GM18498 (cell line): ENCODE data around the gene BDNF.

Experiments
- ATAC-seq: cut with Tn5 transposase; IDR thresholded peaks from one replicate; pipeline ENCODE4 v1.9.1; 2021; ENCODE audit warnings: mild to moderate bottlenecking, moderate library complexity; ENCODE audit not compliant: unreplicated experiment

BDNF gene

DNA sequence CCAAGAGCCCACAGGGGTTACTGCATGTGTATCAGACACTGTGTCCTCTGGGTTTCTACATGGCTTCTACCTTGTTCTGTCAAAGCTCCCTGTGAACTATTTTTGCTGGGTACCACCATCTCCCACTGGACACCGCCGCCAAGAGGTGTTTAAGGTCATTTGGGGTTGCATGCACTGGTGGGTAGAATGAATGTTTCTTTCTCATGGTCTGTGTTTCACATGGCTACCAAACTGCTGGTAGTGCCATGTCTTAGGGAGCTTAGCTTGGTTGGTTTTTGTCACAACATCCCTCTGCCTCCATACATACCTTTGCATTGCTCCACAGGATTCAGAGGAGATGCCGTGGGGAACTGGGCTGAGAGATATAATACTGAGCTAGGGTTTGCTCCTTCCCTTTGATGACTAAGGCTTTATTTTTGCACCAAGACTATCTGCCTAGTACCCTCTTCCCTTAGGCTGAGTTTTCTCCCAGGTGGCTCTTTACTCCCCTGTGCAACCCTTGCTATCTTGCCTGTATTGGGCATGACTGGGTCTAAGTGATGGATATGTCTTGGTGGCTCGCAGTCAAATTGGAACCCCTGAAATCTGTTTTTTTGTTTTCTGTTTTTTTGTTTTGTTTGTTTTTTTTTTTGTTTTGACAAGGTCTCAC, 73.2 kb downstream of the BDNF start:
- no peak for ATAC-seq

DNA sequence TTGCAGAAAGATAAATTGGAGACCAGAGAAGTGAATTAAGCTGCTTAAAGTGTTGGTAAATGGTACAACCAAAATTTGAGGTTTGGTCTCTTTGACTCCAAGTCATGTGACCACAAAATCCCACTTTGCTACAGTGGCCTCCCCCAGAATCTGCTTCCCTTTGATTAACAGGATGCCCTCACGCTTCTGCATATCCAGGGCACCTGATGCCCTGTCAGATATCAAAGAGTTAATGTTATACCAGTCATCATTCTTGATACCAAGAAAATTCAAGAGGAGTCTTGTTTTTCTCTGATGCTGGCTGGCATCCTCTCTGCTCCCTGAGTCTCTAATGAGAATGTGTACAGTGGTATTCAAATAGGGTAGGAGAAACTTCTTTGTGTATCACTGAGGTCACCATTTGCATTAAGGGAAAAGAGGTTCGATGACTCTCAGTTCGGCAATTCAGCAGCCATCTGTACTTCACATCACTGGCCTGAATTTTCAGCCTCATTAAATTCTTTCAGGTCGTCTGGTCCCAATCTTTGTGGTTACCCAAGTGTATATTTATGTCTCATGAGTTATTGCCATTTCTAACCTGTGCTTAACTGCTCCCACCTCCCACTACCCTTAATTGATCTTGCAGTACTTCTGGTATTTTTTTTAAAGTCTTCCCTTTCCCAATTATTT, 73.9 kb downstream of the BDNF start:
- no peak for ATAC-seq

DNA sequence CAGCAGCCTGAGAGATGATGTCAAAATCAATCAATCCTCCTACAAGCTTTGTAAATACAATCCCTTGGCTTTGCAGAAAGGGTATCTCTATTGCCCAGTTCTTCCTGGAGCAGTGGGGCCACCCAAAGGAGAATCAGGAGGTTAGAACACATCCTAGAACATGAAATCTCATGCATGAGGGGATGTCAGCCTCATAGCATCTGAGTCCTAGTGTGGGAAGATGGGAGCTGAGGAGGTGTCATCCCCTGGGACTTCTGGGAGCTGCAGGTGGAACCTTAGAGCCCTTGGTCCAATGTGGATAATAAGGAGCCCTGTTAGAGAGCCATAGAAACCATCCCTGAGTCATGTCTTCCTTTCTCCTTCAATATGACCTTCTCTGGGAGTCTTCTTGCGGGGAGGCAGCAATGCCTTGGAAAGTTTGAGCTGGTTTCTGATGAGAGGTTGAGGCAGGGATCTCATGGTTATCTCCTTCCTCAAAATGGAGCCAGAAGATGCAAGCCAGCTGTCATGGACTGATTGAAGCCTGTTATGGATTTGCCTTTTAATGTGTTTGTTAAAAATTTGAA, 74.8 kb downstream of the BDNF start:
- ATAC-seq, result no peak

DNA sequence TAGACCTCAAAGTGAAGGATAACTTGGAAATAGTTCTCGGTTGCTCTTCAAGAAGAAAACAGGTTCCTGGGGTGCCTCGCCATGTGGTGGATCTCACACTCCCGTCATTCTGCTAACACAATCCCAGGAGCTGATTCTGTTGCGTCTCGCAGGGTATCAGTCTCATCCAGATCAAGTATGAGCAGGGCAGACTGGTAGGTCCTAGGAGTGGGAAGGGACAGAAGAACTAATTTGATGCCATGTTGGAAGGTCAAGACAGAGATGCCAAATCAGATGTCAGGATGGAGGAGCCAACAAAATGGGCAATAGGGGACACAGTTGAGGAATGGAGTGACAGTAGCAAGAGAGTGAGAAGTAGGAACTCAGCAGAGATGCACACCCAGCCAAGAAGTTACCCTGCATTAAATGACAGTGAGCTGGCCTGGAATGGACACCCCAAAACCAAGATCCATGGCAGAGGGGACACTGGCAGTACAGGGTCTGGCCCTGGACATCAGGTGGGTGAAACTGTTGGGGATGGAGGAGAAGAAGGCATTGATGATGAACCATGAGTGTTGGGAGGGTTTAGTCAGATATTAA, 76.2 kb downstream of the BDNF start:
- no peak for ATAC-seq

DNA sequence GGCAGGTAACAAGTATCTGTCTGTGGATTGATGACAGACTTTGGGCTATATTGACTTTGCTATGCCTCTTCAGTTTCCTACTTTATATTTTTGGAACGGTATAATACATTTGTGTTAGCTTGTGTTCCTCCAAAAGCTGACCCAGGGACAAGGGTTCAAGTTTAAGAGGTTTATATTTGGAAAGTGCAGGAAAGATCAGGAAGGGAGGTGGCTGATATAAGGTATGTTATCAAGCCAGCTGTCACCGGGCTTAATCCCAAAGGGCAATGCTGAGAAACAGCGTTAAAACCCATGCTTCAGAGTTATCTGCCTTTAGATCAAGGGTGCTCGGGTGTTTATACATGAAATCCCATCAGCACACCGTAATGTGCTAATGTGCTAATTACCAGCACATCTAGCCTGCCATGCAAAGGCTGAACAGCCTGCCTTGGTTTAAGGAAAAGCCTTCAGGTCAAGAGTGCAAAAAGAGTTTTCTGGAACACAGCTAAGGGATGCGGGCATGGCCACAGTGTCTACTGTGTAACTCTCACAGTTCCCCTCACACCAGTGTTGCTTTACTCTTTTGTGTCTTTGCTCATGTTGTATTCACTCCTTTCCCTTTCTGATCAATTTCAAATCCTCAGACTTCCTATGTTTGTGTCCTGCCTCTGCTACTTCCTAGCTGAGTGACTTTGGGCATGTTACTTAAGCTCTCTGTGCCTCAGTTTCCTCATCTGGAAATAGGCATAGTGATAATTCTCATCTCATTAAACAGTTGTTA, 77.5 kb downstream of the BDNF start:
- ATAC-seq, result no peak

DNA sequence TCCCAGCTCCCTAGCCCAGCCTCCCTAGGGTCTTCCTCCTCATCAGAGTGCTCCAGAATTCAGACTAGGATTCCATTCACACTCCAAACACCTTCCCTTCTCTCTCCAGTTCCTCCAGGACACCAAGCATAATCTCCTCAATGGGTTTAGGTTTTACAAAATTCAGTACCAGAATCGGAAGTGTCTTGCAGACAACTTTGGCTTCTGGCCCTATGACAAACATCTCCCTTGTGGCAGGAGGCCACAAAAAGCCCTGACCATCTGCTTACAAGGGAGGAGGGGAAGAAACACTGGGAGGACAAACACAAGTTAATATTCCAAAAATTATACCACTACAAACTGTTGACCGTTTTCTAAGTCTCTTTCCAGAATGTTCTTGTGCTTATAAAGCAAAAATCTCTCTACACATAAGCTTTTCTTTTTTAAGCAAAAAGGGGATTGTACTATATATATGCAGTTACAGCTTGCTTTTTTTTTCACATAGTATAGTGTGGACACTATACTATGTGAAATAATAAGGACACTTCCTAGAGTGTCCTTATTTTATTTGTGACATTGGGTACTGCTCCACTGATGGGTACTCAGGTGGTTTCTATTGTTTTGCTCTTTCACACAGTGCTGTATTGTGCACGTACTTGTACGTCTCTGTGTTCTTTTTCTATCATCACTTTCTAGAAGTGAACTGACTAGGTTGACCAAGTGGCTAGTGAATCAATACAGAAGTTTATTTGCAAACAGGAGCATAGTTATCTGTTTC, 78.7 kb downstream of the BDNF start:
- no peak for ATAC-seq

DNA sequence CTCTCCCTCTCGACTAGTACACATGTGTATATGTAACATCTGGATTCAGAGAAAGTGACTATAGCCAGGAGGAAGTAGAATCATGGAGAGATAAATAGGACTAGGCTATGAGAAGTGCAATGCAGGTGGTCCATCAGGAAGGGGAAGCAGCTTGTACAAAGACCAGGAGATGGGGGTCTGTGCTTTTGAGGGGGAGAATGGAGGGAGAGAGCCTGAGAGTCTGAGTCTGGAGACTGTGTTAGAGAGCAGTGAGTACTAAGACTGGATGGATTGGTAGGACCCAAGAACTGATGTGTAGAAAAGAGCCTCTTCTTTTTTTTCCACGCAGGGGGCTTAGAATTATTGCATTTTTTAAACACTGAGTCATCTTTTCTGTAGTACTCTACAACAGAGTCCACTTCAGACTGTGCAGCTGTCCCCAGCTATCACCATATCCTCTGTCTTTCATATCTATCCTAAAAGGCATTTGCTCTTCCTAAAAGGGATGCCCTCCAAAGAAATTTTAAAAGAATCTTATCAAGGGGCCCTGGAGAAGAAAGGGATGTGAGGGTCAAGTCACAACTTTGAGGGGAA, 80.4 kb downstream of the BDNF start:
- ATAC-seq, result no peak

DNA sequence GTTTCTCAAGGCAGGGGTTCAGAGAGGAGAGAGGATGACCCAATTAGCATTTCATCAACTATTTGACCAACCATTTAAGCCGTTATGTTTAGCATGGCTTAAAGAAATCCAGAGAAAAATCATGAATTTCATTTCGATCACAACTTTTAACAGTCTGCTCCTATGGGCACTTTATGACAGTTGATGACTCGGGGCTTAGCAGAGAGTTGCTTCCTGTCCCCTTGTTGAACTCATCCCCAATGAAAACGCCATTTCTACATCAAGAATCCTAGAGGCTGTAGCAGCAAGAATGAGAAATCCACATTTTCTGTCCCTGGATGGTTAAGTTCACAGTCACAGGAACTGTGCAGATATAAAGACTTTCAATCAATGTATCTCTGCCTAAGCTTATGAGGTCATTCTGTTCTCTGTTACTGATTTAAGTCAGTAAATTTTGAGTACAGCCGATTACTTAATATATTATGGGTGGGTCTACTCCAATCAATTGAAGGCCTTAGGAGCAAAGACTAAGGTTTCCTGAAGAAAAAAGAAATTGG, 81.1 kb downstream of the BDNF start:
- ATAC-seq, result no peak

DNA sequence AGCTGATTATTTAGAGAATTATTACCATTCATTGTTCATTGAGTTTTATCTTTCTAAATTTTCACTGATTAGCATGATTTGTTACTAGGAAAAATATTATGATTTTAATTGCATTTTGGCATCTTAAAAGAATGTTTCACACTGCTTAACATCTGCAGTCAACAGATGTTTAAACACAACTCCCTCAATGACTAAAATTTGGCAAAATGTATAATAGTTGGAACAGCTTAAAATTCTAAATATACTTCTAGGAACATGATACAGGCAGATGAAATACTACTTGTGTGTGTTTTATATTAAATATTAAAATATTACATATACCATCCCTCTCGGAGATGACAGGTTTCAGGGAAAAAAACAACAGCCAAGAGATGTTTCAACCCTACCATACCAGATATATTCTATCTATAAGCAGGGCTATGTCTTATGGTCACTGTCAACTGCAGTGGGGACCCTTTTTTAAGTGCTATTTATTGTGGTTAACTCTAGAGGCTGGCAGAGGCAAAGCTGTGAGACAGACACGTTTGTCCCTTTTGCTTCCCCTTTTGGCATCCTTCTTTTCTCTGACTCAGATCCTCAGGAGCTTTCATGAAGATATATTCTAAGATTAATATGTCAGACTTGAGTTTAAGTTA, 81.9 kb downstream of the BDNF start:
- ATAC-seq, result no peak

DNA sequence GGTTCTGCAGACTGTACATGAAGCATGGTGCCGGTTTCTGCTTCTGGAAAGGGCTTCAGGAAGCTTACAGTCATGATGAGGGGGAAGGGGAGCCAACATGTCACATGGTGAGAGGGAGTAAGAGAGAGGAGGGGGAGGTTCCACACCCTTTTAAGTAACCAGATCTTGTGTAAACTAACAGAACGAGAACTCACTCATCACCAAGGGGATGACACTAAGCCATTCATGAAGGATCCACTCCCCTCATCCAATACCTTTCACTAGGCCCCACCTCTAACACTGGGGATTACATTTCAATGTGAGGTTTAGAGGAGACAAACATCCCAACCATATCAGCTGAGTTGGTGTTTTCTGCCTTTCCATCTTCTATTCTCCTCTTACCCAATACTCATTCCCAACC, 83.5 kb downstream of the BDNF start:
- ATAC-seq, result no peak

DNA sequence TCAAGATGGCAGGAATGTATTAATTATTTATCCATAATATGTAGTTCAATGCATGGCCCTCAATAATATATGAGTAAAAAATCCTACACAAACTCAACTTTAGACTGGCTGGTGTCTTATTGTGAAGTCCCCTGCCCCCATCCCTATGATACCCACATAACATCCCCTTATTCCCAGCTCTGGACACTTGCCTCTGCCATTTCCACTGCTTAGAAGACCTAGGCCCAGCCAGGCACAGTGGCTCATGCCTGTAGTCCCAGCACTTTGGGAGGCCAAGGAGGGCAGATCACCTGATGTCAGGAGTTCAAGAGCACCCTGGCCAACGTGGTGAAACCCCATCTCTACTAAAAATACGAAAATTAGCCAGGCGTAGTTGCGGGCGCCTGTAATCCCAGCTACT, 84.4 kb downstream of the BDNF start:
- ATAC-seq, result no peak

DNA sequence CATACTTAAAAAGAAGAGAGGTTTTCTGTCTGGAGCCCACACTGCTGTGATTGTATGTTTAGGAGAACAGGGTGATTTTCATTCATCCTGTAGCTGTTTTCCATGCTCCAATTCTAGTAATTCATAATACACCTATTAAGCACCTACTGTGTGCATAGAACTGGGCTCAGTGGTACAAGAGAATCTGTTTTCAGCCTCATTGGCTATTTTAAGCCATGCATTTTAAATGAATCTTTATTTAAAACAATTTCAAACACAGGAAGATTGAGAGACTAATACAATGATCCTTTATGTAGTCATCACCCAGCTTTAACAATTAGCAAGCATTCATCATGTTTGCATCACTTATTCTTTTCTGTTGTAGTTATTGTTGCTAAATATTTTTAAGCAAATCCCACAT, 86.2 kb downstream of the BDNF start:
- ATAC-seq, result no peak

DNA sequence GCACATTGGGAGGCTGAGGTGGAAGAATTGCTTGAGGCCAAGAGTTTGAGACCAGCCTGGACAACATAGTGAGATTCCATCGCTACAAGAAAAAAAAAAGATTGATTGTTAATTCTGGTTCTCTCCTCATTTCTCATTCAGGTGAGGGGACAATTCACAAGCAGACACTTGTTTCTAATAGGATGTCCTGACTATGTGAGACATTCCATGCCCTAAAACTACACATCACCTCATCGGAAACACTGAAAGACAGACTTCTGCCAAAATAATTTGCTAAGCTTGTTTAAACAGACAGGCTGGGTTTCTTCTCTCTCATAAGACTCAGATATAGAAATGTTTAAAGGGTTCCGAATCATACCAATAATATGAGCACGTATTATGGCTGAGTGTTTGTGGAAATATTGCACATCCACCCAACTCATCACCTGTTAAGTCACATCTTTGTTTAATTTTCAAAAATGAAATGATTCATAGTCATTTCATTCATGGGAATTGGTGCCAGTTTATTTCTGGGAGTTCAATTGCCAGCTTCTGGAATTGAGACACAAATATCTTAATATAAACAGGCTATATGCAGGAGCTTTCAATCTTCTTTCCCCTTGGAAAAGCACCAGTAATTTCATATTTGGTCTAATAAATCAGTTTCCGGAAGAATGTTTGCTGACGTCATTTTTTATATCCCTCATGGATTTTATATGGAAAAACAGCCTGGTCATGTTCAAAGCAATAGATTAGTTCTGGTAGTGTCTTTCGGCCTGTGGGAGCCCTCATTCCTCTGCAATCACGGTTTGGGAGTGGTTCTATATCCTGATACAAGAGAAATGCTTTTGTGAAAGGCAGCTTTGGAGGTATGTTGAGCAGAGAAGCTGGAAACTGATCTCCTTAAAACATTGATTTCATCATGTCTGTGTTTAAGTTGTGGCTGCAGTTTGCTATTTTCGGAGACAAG, 87.0 kb downstream of the BDNF start:
- no peak for ATAC-seq

DNA sequence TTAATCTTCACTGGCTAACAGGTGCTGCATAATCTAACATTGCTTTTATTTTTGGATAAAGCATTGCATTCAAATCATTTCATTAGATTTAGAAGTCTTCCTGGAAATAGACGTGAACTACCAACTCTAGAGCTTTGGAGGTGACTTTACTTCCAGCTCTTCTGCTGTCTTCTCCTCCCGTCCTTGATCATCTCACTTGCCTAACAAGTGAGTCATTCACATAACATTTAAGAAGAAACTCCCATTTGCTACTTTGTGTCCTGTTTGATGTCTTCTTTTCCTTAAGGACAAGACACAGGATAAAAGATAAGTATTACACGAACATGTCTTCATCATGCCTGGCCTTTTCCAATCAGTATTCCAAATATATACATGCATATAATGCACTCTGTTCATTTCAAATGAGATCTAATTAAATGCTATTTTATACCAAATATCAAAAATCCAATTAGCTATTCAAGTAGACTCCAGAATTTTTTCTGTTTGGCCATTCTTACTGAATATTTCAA, 88.3 kb downstream of the BDNF start:
- ATAC-seq, result no peak

DNA sequence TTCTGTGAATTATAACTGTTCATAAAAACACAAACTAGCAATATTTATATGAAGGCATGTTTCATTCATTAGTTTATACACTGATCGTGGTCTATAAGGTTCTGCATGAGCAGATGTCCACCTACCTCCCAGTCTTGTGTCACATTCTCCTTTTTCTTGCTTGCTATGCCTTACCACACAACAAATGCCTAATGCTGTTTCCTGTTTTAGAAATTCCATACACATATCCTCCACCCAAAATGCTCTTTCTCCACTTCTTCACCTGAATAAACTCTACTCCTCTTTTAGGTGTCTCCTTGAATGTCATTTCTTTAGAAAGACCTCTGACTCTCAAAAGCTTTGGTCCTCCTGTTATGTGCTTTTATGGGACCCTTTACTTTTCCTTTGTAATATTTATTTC, 88.9 kb downstream of the BDNF start:
- no peak for ATAC-seq

DNA sequence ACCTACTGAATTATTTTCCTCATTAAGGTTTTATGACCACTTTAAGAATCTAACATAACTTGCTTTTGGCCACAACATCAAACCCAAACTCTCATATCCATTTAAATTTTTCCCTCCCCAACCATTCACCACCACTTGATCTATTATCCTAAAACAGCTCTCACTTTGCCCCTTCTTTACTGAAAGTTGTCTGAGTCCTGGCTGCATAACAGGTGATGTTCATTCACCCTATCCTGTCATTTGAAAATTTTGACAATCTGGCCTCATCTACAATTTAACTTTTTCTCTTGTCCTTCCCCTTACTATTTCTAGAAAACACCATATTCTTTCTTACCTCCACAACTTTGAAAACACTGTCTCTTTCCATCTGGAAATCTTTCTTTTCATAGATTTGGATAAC, 89.3 kb downstream of the BDNF start:
- ATAC-seq, result no peak

DNA sequence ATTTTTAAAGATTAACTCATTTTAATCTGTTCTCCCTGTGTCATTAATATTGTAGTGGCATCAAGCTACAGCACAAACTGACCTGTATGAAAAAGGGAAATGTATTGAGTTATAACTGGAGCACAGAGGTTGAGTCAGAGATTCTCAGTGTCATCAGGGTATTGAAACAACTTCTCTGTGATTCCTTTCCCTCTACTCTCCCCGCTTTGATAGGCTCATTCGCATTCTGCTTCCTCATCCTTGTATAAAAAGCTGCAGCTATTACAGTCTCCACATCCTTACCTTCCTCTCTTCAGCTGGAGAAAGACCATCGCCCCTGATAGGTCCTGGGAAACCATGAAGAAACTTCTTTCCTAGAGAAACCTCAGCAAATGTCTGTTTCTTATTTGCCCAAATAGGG, 90.0 kb downstream of the BDNF start:
- no peak for ATAC-seq

DNA sequence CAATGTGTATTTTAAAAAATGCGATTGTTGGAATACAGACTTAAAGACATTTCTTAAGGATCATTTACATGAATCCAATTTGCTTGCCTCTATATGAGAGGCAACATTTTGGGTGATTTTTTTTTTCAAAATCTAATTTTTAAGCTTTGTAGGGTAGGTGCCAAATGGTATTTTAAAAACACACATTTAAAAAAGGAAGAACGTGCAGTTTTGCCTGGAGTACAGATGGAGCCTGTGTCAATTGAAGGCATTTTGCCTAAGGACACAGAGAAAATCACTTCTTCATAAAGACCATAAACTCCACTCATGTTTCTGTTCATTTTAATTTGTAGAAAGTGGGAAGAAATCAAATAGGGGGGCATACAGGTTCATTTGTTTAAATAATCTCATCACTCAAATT, 91.3 kb downstream of the BDNF start:
- no peak for ATAC-seq
